Stimulated activated CD8-positive, alpha-beta memory T cell treated with anti-CD3 and anti-CD28 coated beads, Interleukin-4, amount 100 ng/mL, for 48 hours (primary cell): ENCODE measurements around the gene LLPH.

Source experiments
- DNase-seq: peaks from one replicate; pipeline ENCODE4 v3.0.0-alpha.2; 2020

LLPH gene

GRCh38 chr12:66141299-66141698 is 10.7 kb upstream of the LLPH start:
- DNase-seq: no peak

- DNase-seq: no peak
These were observed 10.2 kb upstream of the LLPH start for GRCh38 chr12:66140731-66141130.

GRCh38 chr12:66139328-66139727 is 8.8 kb upstream of the LLPH start:
- no peak for DNase-seq

GRCh38 chr12:66137937-66138336 is 7.4 kb upstream of the LLPH start:
- DNase-seq: no peak

- DNase-seq: no peak
These were observed 1.9 kb upstream of the LLPH start for GRCh38 chr12:66132408-66132807.

GRCh38 chr12:66131067-66131688 is 628 bp upstream of the LLPH start:
- no peak for DNase-seq

- DNase-seq: no peak
These were observed 650 bp downstream of the LLPH start for GRCh38 chr12:66129934-66130266.

- no peak for DNase-seq
These were observed 2.9 kb downstream of the LLPH start for GRCh38 chr12:66127650-66128049.

GRCh38 chr12:66120477-66120876 is 10.1 kb downstream of the LLPH start:
- no peak for DNase-seq

- DNase-seq: no peak
These were observed 10.7 kb downstream of the LLPH start for GRCh38 chr12:66119870-66120241.

- DNase-seq: no peak
These were observed 11.2 kb downstream of the LLPH start for GRCh38 chr12:66119229-66119869.

GRCh38 chr12:66118240-66118891 is 12.2 kb downstream of the LLPH start:
- no peak for DNase-seq

- no peak for DNase-seq
These were observed 13.3 kb downstream of the LLPH start for GRCh38 chr12:66117242-66117641.

- DNase-seq: no peak
These were observed 15.4 kb downstream of the LLPH start for GRCh38 chr12:66115071-66115600.

- no peak for DNase-seq
These were observed 17.1 kb downstream of the LLPH start for GRCh38 chr12:66113471-66113870.

GRCh38 chr12:66111605-66112004 is 18.9 kb downstream of the LLPH start:
- DNase-seq: no peak

- DNase-seq: no peak
These were observed 21.5 kb downstream of the LLPH start for GRCh38 chr12:66109056-66109455.

GRCh38 chr12:66108386-66108785 is 22.2 kb downstream of the LLPH start:
- DNase-seq: no peak

- DNase-seq: peak; percentile 53
These were observed 23.1 kb downstream of the LLPH start for GRCh38 chr12:66107451-66107915.

- DNase-seq: no peak
These were observed 27.3 kb downstream of the LLPH start for GRCh38 chr12:66103016-66103913.

- DNase-seq: no peak
These were observed 37.8 kb downstream of the LLPH start for GRCh38 chr12:66092559-66093269.

- no peak for DNase-seq
These were observed 40.4 kb downstream of the LLPH start for GRCh38 chr12:66090157-66090556.
